ENCODE results near the gene HCLS1. TPM values are rescaled to one million over a fixed set of nuclear protein-coding genes. Genes with fewer than 3 reads are reported as not detected.

The HCLS1 gene
- total RNA-seq, 1 donor from 2014 or later: 0.82 TPM

DNA sequence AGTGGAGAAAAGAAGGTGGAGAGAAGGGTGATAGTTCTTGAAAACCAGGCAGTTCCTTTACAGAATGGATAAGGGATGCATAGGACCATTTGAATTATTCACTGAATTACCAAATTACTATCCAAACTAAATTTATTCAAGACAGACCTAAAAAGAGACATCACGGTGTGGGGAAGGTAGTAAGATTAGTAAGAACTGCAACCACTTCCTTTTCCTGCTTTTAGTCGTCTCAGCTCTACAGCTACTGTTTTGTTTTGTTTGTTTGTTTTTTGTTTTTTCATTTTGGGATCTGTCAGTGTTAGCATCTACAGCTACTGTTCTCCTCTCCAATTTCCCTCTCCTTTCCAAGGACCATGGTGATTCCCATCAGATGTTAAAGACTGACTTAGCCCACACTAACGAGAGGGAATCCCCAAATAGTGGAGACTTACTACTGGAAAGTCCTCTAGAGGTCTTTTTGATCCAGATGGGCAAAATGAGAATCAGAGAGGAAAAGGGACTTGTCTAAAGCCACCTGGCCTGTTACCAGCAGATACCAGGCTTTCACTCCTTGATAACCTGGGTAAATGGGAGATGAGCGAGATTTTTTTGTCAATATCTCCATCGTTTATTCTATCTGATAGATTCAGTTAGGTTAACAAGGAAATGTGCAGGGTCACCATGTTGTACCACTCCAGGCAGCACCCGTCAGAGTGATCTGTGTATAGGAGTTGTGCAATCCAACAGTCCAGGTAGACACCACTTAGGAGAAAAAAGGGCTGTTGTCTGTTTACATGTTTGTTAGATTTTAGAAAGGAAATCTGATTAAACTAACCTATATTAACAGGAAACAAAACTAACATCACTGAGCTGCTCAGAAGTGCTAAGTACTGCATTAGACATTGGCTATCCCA, 6.0 kb downstream of the HCLS1 start:
- TF ChIP-seq, protein P1, sequence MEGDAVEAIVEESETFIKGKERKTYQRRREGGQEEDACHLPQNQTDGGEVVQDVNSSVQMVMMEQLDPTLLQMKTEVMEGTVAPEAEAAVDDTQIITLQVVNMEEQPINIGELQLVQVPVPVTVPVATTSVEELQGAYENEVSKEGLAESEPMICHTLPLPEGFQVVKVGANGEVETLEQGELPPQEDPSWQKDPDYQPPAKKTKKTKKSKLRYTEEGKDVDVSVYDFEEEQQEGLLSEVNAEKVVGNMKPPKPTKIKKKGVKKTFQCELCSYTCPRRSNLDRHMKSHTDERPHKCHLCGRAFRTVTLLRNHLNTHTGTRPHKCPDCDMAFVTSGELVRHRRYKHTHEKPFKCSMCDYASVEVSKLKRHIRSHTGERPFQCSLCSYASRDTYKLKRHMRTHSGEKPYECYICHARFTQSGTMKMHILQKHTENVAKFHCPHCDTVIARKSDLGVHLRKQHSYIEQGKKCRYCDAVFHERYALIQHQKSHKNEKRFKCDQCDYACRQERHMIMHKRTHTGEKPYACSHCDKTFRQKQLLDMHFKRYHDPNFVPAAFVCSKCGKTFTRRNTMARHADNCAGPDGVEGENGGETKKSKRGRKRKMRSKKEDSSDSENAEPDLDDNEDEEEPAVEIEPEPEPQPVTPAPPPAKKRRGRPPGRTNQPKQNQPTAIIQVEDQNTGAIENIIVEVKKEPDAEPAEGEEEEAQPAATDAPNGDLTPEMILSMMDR (IDR thresholded peaks at IDR 0.05): no peak
- H3K27me3 Mint-ChIP-seq (ENCODE audit: low read depth): no peaks in the 10 kb centered on the region
- H3K9me3 Mint-ChIP-seq (ENCODE audit: low read depth): peaks cover 7% of the 10 kb centered on the region
- no peak overlapping the region for H3K4me3 Mint-ChIP-seq (ENCODE audit: unreplicated experiment)
- peaks cover 1% of the 10 kb centered on the region for H3K36me3 Mint-ChIP-seq (ENCODE audit: low read depth)
- H3K4me1 Mint-ChIP-seq (ENCODE audit: low read depth): peaks cover 6% of the 10 kb centered on the region
- DNase-seq (ENCODE audit: low spot score): no peak
- H3K27ac Mint-ChIP-seq (ENCODE audit: unreplicated experiment): no peak overlapping the region

DNA sequence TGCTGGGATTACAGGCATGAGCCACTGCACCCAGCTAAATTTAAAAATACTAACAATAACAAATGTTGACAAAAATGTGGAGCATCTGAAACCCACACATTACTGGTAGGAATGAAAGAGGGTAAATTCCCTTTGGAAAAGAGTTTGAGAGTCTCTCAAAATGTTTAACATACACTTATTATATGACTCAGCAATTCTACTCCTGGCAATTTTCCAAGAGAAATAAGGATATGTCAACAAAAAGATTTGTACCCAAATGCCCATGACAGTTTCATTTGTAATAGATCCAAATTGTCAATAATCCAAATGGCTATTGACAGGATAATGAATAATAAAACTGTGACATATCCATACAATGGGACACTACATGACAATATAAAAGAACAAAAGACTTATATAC, 9.0 kb downstream of the HCLS1 start:
- H3K27ac Mint-ChIP-seq (ENCODE audit: unreplicated experiment): no peak overlapping the region
- H3K36me3 Mint-ChIP-seq (ENCODE audit: low read depth): peaks cover 1% of the 10 kb centered on the region
- TF ChIP-seq, protein P1 (IDR thresholded peaks at IDR 0.05): no peak
- no peaks in the 10 kb centered on the region for H3K27me3 Mint-ChIP-seq (ENCODE audit: low read depth)
- H3K4me1 Mint-ChIP-seq (ENCODE audit: low read depth): peaks cover 13% of the 10 kb centered on the region
- H3K9me3 Mint-ChIP-seq (ENCODE audit: low read depth): peaks cover 7% of the 10 kb centered on the region
- no peak for DNase-seq (ENCODE audit: low spot score)
- no peak overlapping the region for H3K4me3 Mint-ChIP-seq (ENCODE audit: unreplicated experiment)

DNA sequence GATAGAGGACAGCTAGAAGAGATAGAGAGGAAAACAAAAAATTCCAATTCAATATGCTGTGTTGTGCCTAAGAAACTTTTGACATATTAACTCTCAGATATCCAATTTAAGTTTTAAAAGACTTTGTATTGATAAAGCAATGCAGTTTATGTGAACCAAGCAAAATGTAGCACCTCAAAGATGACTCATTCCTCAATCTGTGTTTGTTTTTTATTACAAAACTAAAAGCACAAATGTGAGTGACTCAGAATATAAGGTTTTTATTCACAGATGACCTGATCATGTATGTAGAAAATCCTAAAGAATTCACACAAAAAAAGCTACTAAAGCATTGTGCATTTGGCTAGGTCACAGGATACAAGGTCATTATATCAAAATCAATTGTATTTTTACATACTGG, 11.1 kb downstream of the HCLS1 start:
- no peaks in the 10 kb centered on the region for H3K27me3 Mint-ChIP-seq (ENCODE audit: low read depth)
- no peaks in the 10 kb centered on the region for H3K36me3 Mint-ChIP-seq (ENCODE audit: low read depth)
- TF ChIP-seq, protein P1 (IDR thresholded peaks at IDR 0.05): no peak
- H3K9me3 Mint-ChIP-seq (ENCODE audit: low read depth): peaks cover 7% of the 10 kb centered on the region
- no peak overlapping the region for H3K4me3 Mint-ChIP-seq (ENCODE audit: unreplicated experiment)
- H3K4me1 Mint-ChIP-seq (ENCODE audit: low read depth): peaks cover 13% of the 10 kb centered on the region
- H3K27ac Mint-ChIP-seq (ENCODE audit: unreplicated experiment): no peak overlapping the region
- DNase-seq (ENCODE audit: low spot score): no peak

DNA sequence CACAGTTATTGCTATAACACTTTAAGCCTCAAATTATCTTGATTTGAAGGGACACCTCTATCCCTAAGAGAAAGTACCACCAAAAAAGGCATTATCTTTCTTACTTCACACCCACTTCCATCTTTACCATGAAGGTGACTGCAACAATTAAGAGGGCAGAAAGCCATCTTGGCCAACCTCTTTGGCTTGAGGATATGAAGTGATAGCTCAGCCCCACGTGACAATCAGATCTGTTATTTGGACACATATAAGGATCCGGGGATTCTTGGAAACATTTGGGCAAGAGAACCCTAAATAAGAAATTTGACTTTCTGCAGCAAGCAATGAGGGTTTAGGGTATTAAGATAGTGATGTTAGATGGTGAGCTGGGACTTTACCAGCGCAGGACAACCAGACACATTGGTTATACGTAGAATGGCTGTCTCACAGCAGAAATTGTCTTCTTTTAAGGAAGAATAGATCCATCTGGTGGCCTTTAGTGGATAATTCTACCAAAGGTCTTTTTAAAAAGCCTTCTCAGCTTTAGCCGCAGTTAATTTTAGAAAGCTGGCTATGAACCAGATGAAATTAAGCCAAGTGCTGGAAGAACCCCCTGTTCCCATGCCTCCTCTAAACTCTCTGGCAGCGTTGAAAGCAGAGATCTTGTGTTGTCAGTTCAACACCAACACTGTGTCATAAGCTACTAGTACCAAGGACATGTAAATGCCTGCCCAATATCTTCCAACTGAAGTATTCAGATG, 12.3 kb downstream of the HCLS1 start:
- Mint-ChIP-seq H3K9me3 (ENCODE audit: low read depth) (peaks cover 7% of the 10 kb centered on the region), H3K27me3 (ENCODE audit: low read depth) (no peaks in the 10 kb centered on the region), H3K4me1 (ENCODE audit: low read depth) (peaks cover 13% of the 10 kb centered on the region), H3K27ac (ENCODE audit: unreplicated experiment) (peak overlapping the region; percentile 17), H3K36me3 (ENCODE audit: low read depth) (no peaks in the 10 kb centered on the region), H3K4me3 (ENCODE audit: unreplicated experiment) (no peak overlapping the region)
- no peak for DNase-seq (ENCODE audit: low spot score)
- TF ChIP-seq, protein P1 (IDR thresholded peaks at IDR 0.05): peak; percentile 10

DNA sequence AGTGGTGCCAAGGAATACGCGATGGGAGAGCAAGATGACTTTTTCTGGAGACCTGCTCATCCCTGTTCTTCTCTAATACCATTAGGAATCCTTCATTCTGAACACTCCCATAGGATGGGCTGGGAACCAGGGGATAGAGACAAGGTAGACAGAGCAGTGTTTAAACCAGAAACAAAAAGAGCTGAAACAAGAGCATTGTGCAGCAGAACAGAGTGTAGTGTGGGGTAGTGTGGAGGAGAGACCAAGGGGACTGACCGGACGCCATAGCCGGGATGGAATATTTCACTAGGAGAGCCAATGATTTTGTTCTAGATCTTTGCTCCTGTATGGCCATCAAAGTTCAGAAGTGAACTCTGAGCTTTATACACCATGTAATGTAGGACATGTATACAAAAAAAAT, 15.6 kb downstream of the HCLS1 start:
- TF ChIP-seq, protein P1 (IDR thresholded peaks at IDR 0.05): no peak
- no peak for DNase-seq (ENCODE audit: low spot score)
- Mint-ChIP-seq H3K36me3 (ENCODE audit: low read depth) (no peaks in the 10 kb centered on the region), H3K4me1 (ENCODE audit: low read depth) (peaks cover 7% of the 10 kb centered on the region), H3K27ac (ENCODE audit: unreplicated experiment) (no peak overlapping the region), H3K9me3 (ENCODE audit: low read depth) (peaks cover 4% of the 10 kb centered on the region), H3K4me3 (ENCODE audit: unreplicated experiment) (no peak overlapping the region), H3K27me3 (ENCODE audit: low read depth) (no peaks in the 10 kb centered on the region)
